SK-N-SH (cell line): ENCODE data around the gene HAGHL. TPM values are rescaled to one million over a fixed set of nuclear protein-coding genes. Genes with fewer than 3 reads are reported as not detected.
A peak's percentile ranks its signal among the peaks of the same experiment; 100 is the strongest.

Experiments
- CTCF ChIA-PET: fragments of 300-600, 350-600 bp; formaldehyde crosslinking; extraction: SDS; loops from one replicate; lab custom pipeline; 2021; lab: Yijun Ruan, JAX
- POLR2A ChIA-PET: fragments of 350-600 bp; sonication (Branson Sonifier 250); formaldehyde crosslinking; extraction: SDS; loops from one replicate; lab custom pipeline; 2020; ENCODE audit warnings: antibody characterized with exemption, inconsistent platforms; lab: Yijun Ruan, JAX
- DNase-seq: peaks from one replicate; pipeline ENCODE4 v3.0.0; 2012
- H2AFZ ChIP-seq: fragments of 200-600 bp; sonication (generic); 2 replicates; pipeline ENCODE4 v1.8.1; 2016; ENCODE audit warnings: antibody characterized with exemption, mild to moderate bottlenecking, low read depth
- H3F3A ChIP-seq: fragments of 200-600 bp; sonication (generic); replicated peaks from 2 replicates; pipeline ENCODE3; 2016; ENCODE audit warnings: antibody characterized with exemption, mild to moderate bottlenecking; ENCODE audit not compliant: insufficient read depth
- H3K27ac ChIP-seq, 2 experiments: fragments of 200-500 bp in 1 of 2; fragments of 200-600 bp in 1 of 2; sonication (Bioruptor generic) in 1 of 2; sonication (generic), shearing (Covaris generic) in 1 of 2; 2 replicates each; pipeline versions ENCODE4 v1.5.1 to v1.6.1; 2014 to 2016; ENCODE audit warnings: low read depth in 2 of 2, inconsistent platforms in 1 of 2, low read length in 1 of 2, mild to moderate bottlenecking in 1 of 2, mixed read lengths in 1 of 2
- H3K27me3 ChIP-seq: fragments of 200-600 bp; sonication (generic), shearing (Covaris generic); 2 replicates; pipeline ENCODE4 v1.6.1; 2016; ENCODE audit warnings: mixed run types; ENCODE audit not compliant: insufficient read depth
- H3K36me3 ChIP-seq, 2 experiments: fragments of 200-500 bp in 1 of 2; fragments of 200-600 bp in 1 of 2; sonication (Bioruptor generic) in 1 of 2; sonication (generic) in 1 of 2; replicated peaks in 1 of 2; 2 replicates each; pipeline versions ENCODE3 to v1.5.1; 2014 to 2016; ENCODE audit warnings: low read length in 1 of 2, mild to moderate bottlenecking in 1 of 2; ENCODE audit not compliant: insufficient read depth in 2 of 2, control insufficient read depth in 1 of 2
- H3K4me1 ChIP-seq, 2 experiments: fragments of 200-500 bp in 1 of 2; fragments of 200-600 bp in 1 of 2; sonication (Bioruptor generic) in 1 of 2; sonication (generic), shearing (Covaris generic) in 1 of 2; 2 replicates each; pipeline versions ENCODE4 v1.5.1 to v1.6.1; 2014 to 2016; ENCODE audit warnings: low read depth in 1 of 2, low read length in 1 of 2, mixed run types in 1 of 2; ENCODE audit not compliant: insufficient read depth in 2 of 2, control insufficient read depth in 1 of 2
- H3K4me2 ChIP-seq: fragments of 200-600 bp; sonication (generic), shearing (Covaris generic); 2 replicates; pipeline ENCODE4 v1.6.1; 2017; ENCODE audit warnings: mixed run types
- H3K4me3 ChIP-seq, 2 experiments: fragments of 200-500 bp in 1 of 2; fragments of 200-600 bp in 1 of 2; sonication (Bioruptor generic) in 1 of 2; sonication (generic), shearing (Covaris generic) in 1 of 2; 2 replicates each; pipeline versions ENCODE4 v1.5.1 to v1.8.1; 2014 to 2016; ENCODE audit warnings: low read depth in 2 of 2, inconsistent platforms in 1 of 2, low read length in 1 of 2, mild to moderate bottlenecking in 1 of 2, mixed read lengths in 1 of 2, moderate library complexity in 1 of 2
- H3K79me2 ChIP-seq: fragments of 200-600 bp; sonication (generic); 2 replicates; pipeline ENCODE4 v1.8.1; 2017; ENCODE audit warnings: mild to moderate bottlenecking; ENCODE audit not compliant: insufficient read depth
- H3K9ac ChIP-seq: fragments of 200-600 bp; sonication (generic); 2 replicates; pipeline ENCODE4 v1.6.1; 2017; ENCODE audit warnings: mixed run types
- H3K9me2 ChIP-seq: fragments of 200-600 bp; sonication (generic); 2 replicates; pipeline ENCODE4 v1.6.1; 2017; ENCODE audit warnings: mixed run types
- H3K9me3 ChIP-seq: fragments of 200-600 bp; sonication (generic); 2 replicates; pipeline ENCODE4 v1.6.1; 2017; ENCODE audit warnings: mixed run types, mild to moderate bottlenecking, moderate library complexity
- H4K20me1 ChIP-seq: fragments of 200-600 bp; sonication (generic); 2 replicates; pipeline ENCODE4 v1.6.1; 2017; ENCODE audit warnings: mild to moderate bottlenecking, mixed run types; ENCODE audit not compliant: insufficient read depth
- CHD2 ChIP-seq: fragments of 150-350 bp; IDR thresholded peaks from 2 replicates; pipeline ENCODE4 v1.6.1; 2018; ENCODE audit warnings: low read length; ENCODE audit not compliant: partially characterized antibody
- GATA2 ChIP-seq: sonication (generic); formaldehyde crosslinking; IDR thresholded peaks from 2 replicates; pipeline ENCODE4 v1.5.0; 2020; ENCODE audit warnings: mild to moderate bottlenecking, missing genetic modification reagents
- JUND ChIP-seq: IDR thresholded peaks from 2 replicates; pipeline ENCODE4 v1.4.0; 2012
- MXI1 ChIP-seq: IDR thresholded peaks from 2 replicates; pipeline ENCODE4 v1.6.1; 2012; ENCODE audit warnings: mild to moderate bottlenecking, low read depth, low read length, improper control_type of control experiment
- NFIC ChIP-seq: IDR thresholded peaks from 2 replicates; pipeline ENCODE4 v1.4.0; 2012; ENCODE audit warnings: borderline replicate concordance
- NRF1 ChIP-seq: IDR thresholded peaks from 2 replicates; pipeline ENCODE4 v1.6.1; 2012; ENCODE audit warnings: low read depth, mild to moderate bottlenecking, low read length
- POLR2AphosphoS5 ChIP-seq: IDR thresholded peaks from 2 replicates; pipeline ENCODE4 v1.6.1; 2012; ENCODE audit warnings: low read depth, low read length
- RAD21 ChIP-seq: IDR thresholded peaks from 2 replicates; pipeline ENCODE4 v1.6.1; 2012; ENCODE audit warnings: mild to moderate bottlenecking, low read length
- RXRA ChIP-seq: IDR thresholded peaks from 2 replicates; pipeline ENCODE4 v1.4.0; 2012; ENCODE audit warnings: low read depth, mild to moderate bottlenecking, borderline replicate concordance
- TEAD4 ChIP-seq: IDR thresholded peaks from 2 replicates; pipeline ENCODE4 v1.4.0; 2012; ENCODE audit warnings: mild to moderate bottlenecking, borderline replicate concordance; ENCODE audit not compliant: insufficient read depth
- YY1 ChIP-seq: IDR thresholded peaks from 2 replicates; pipeline ENCODE4 v1.4.0; 2012; ENCODE audit warnings: low read depth, mild to moderate bottlenecking
- ZBTB33 ChIP-seq: IDR thresholded peaks from 2 replicates; pipeline ENCODE4 v1.4.0; 2012; ENCODE audit warnings: low read depth, borderline replicate concordance
- WGBS: methylation state at CpG from one replicate; pipeline ENCODE4 v1.1.6; 2017; ENCODE audit warnings: low lambda C conversion rate; 5-methylcytosine and 5-hydroxymethylcytosine counted together
- polyA plus RNA-seq, 3 experiments: library from polyadenylated mRNA; depleted of rRNA; stranded (reverse); fragments of >200 nt; gene quantifications; 2 replicates each; pipeline ENCODE4 v1.2.3, GENCODE V29; 2012
- TF ChIP-seq, protein P1 (sequence below): fragments of 150-350 bp; IDR thresholded peaks from 2 replicates; pipeline ENCODE4 v1.6.1; 2016; ENCODE audit warnings: mild to moderate bottlenecking, low read depth, low read length
- TF ChIP-seq, protein P2 (sequence below): IDR thresholded peaks from 2 replicates; pipeline ENCODE4; 2012
- TF ChIP-seq, protein P3 (sequence below): IDR thresholded peaks from 2 replicates; pipeline ENCODE4 v1.4.0; 2012; ENCODE audit warnings: low read depth

The HAGHL gene
- polyA plus RNA-seq, 1 of the 3 experiments (the other 2 are of a cell fraction): 65.5 TPM

- 74% methylated on average over 21 of the region's 51 CpGs for WGBS
- H3K27me3 ChIP-seq: no peaks in the 10 kb centered on the region
- H4K20me1 ChIP-seq: 0 out of 2 replicates have a peak, but pooled peaks cover 18% of the 10 kb centered on the region
- H3K79me2 ChIP-seq: no peaks in the 10 kb centered on the region; the same call in 1 of the 2 replicates
- H2AFZ ChIP-seq: no peak overlapping the region
- peak; percentile 60 for DNase-seq
- H3K9me2 ChIP-seq: no peaks in the 10 kb centered on the region
- peaks cover 0 to 6% of the 10 kb centered on the region in 2 experiments for H3K36me3 ChIP-seq
- ChIA-PET POLR2A (interaction anchor here (0.6 to 3.8 kb wide), 11 partner anchors 8 to 189 kb away, joined by 3 to 19 read pairs (median 3); partner anchors contain the start of genes CHTF18, JMJD8, METTL26 and RPUSD1), CTCF (interaction anchor here (0.6 to 22.4 kb wide), 11 partner anchors 6 to 656 kb away, joined by 3 to 358 read pairs (median 6); partner anchors contain the start of genes ANTKMT, CCDC78, CIAO3 and FBXL16)
- no peak overlapping the region for H3K9ac ChIP-seq
- peak overlapping the region; percentile 86 to 89 for H3K4me3 ChIP-seq
- peaks cover 8 to 40% of the 10 kb centered on the region in 2 experiments; a peak in 3 of 4 replicates for H3K4me1 ChIP-seq
- peak overlapping the region in 1 of 2 experiments; percentile 99; a peak in 2 of 4 replicates for H3K27ac ChIP-seq
- no peaks in the 10 kb centered on the region for H3K9me3 ChIP-seq
- TF ChIP-seq GATA2 (CRISPR knock-in tag) (0 out of 2 replicates have a peak, but pooled peaks have one; percentile 18), NFIC (no peak)
- TF ChIP-seq, protein P1, sequence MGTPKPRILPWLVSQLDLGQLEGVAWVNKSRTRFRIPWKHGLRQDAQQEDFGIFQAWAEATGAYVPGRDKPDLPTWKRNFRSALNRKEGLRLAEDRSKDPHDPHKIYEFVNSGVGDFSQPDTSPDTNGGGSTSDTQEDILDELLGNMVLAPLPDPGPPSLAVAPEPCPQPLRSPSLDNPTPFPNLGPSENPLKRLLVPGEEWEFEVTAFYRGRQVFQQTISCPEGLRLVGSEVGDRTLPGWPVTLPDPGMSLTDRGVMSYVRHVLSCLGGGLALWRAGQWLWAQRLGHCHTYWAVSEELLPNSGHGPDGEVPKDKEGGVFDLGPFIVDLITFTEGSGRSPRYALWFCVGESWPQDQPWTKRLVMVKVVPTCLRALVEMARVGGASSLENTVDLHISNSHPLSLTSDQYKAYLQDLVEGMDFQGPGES: no peak
- peaks cover 31% of the 10 kb centered on the region for H3F3A ChIP-seq
- H3K4me2 ChIP-seq: peak overlapping the region; percentile 100
These were observed 5.0 kb upstream of the HAGHL start for GRCh38 chr16:721765-722540.

DNA sequence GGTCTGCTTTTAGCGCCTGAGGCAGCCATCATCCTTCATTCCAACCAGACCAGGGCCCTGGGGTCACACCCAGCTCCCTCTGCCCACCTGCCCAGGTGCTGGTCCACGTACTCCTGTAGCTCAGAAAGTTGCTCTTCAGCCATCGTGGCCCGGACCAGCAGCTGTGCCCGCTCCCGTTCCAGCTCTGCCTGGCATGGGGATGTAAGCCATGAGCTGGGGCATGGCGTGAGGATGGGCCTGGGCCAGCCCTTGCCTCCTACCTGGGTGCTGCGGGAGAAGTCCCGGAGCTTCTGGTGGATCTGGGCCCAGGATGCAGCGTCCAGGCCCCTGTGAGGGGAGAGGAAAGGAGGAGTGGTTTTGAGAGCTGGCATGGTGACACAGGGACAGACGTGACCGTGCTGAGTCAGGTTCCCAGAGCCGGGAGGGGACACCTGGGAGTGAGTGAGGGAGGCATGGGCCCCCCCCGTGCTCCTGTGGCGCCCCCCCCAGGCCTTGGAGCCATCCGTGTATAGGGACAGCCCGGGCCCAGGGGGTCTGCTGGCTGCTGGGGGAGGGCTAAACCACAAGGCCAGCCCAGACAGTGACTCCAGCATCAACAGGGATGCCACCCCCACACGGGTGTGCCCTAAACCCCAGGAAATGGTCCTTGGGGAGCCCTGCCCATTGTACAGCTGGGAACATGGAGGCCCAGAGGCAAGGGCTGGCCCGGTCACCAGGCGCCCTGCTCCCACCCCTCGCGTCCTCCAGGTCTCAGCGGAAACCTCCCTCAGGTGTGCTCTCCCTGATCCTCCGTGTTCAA, 3.9 kb upstream of the HAGHL start:
- Histone ChIP-seq H2AFZ (no peak overlapping the region), H3K4me1 (peaks cover 8 to 38% of the 10 kb centered on the region in 2 experiments; a peak in 3 of 4 replicates), H3K27me3 (no peaks in the 10 kb centered on the region), H3K4me3 (no peak overlapping the region), H3K4me2 (peak overlapping the region; percentile 24; the same call in 1 of the 2 replicates), H3K9me2 (no peaks in the 10 kb centered on the region), H3K9ac (no peak overlapping the region), H3F3A (peaks cover 31% of the 10 kb centered on the region), H4K20me1 (0 out of 2 replicates have a peak, but pooled peaks cover 14% of the 10 kb centered on the region), H3K36me3 (peaks cover 0 to 5% of the 10 kb centered on the region in 2 experiments), H3K9me3 (no peaks in the 10 kb centered on the region), H3K79me2 (no peaks in the 10 kb centered on the region; the same call in 1 of the 2 replicates), H3K27ac (no peak overlapping the region)
- no peak for DNase-seq
- 88% methylated on average over 9 of the region's 24 CpGs for whole genome bisulfite sequencing
- ChIA-PET CTCF (interaction anchor here (0.6 to 22.4 kb wide), 10 partner anchors 5 to 657 kb away, joined by 3 to 358 read pairs (median 6); partner anchors contain the start of genes ANTKMT, CCDC78, CIAO3 and FBXL16), POLR2A (interaction anchor here (0.6 to 1.4 kb wide), 5 partner anchors 10 to 188 kb away, joined by 3 to 4 read pairs (median 3); partner anchors contain the start of gene JMJD8)
- no peak for TF ChIP-seq TEAD4
- TF ChIP-seq JUND: no peak
- no peak for TF ChIP-seq POLR2AphosphoS5
- TF ChIP-seq RAD21: no peak
- TF ChIP-seq, protein P1: no peak
- no peak for TF ChIP-seq CHD2
- no peak for TF ChIP-seq ZBTB33
- TF ChIP-seq GATA2 (CRISPR knock-in tag): no peak
- TF ChIP-seq MXI1: no peak
- TF ChIP-seq, protein P2, sequence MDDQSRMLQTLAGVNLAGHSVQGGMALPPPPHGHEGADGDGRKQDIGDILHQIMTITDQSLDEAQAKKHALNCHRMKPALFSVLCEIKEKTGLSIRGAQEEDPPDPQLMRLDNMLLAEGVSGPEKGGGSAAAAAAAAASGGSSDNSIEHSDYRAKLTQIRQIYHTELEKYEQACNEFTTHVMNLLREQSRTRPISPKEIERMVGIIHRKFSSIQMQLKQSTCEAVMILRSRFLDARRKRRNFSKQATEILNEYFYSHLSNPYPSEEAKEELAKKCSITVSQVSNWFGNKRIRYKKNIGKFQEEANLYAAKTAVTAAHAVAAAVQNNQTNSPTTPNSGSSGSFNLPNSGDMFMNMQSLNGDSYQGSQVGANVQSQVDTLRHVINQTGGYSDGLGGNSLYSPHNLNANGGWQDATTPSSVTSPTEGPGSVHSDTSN: no peak
- TF ChIP-seq, protein P3, sequence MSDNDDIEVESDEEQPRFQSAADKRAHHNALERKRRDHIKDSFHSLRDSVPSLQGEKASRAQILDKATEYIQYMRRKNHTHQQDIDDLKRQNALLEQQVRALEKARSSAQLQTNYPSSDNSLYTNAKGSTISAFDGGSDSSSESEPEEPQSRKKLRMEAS: no peak
- no peak for TF ChIP-seq NRF1
- TF ChIP-seq YY1: no peak
- no peak for TF ChIP-seq RXRA
